Progenitor cell of endocrine pancreas (in vitro differentiated cells): Measurements from ENCODE around the gene RAPGEF4. TPM values are rescaled to one million over a fixed set of nuclear protein-coding genes. Genes with fewer than 3 reads are reported as not detected.

Source experiments
- DNase-seq: peaks from one replicate; pipeline ENCODE4 v3.0.0; 2021; ENCODE audit warnings: low spot score; ENCODE audit not compliant: unreplicated experiment
- H3K27ac Mint-ChIP-seq: 2 replicates; pipeline ENCODE4 v1.8.0; 2021; ENCODE audit warnings: mild to moderate bottlenecking, moderate library complexity, mixed read lengths
- H3K27me3 Mint-ChIP-seq: 2 replicates; pipeline ENCODE4 v1.8.0; 2021; ENCODE audit warnings: mixed read lengths
- H3K36me3 Mint-ChIP-seq: 2 replicates; pipeline ENCODE4 v1.8.0; 2022; ENCODE audit warnings: mixed read lengths; ENCODE audit not compliant: insufficient read depth
- H3K4me1 Mint-ChIP-seq: 2 replicates; pipeline ENCODE4 v1.8.0; 2021; ENCODE audit warnings: low read depth, mixed read lengths
- H3K4me3 Mint-ChIP-seq: 2 replicates; pipeline ENCODE4 v1.8.0; 2021; ENCODE audit warnings: low read depth, mild to moderate bottlenecking, moderate library complexity, mixed read lengths
- H3K9me3 Mint-ChIP-seq: 2 replicates; pipeline ENCODE4 v1.8.0; 2021; ENCODE audit warnings: low read depth, mixed read lengths
- total RNA-seq: library from RNA; stranded (reverse); gene quantifications from 2 replicates; pipeline ENCODE4 v1.2.1, GENCODE V29; 2021
- TF ChIP-seq, protein P1 (sequence below): fragments of 200-600 bp; sonication (generic); IDR thresholded peaks from one replicate; pipeline ENCODE4 v1.5.0; 2021; ENCODE audit warnings: antibody characterized with exemption, mild to moderate bottlenecking; ENCODE audit not compliant: unreplicated experiment

RAPGEF4 gene
- total RNA-seq, 1 donor from 2014 or later, result 8.6 TPM

- DNase-seq, result no peak
- H3K27ac Mint-ChIP-seq, result no peak overlapping the region
- H3K27me3 Mint-ChIP-seq, result no peaks in the 10 kb centered on the region
- no peaks in the 10 kb centered on the region for H3K9me3 Mint-ChIP-seq
- H3K36me3 Mint-ChIP-seq, result peaks cover 10% of the 10 kb centered on the region
- TF ChIP-seq, protein P1, sequence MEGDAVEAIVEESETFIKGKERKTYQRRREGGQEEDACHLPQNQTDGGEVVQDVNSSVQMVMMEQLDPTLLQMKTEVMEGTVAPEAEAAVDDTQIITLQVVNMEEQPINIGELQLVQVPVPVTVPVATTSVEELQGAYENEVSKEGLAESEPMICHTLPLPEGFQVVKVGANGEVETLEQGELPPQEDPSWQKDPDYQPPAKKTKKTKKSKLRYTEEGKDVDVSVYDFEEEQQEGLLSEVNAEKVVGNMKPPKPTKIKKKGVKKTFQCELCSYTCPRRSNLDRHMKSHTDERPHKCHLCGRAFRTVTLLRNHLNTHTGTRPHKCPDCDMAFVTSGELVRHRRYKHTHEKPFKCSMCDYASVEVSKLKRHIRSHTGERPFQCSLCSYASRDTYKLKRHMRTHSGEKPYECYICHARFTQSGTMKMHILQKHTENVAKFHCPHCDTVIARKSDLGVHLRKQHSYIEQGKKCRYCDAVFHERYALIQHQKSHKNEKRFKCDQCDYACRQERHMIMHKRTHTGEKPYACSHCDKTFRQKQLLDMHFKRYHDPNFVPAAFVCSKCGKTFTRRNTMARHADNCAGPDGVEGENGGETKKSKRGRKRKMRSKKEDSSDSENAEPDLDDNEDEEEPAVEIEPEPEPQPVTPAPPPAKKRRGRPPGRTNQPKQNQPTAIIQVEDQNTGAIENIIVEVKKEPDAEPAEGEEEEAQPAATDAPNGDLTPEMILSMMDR, result peak; percentile 23
- no peak overlapping the region for H3K4me3 Mint-ChIP-seq
- no peaks in the 10 kb centered on the region for H3K4me1 Mint-ChIP-seq
Observed at GRCh38 chr2:173021939-173022371, 286.3 kb downstream of the RAPGEF4 start.

GRCh38 chr2:173023718-173024117, 288.1 kb downstream of the RAPGEF4 start:
- Mint-ChIP-seq H3K36me3 (peaks cover 8% of the 10 kb centered on the region), H3K4me1 (peaks cover 3% of the 10 kb centered on the region), H3K27me3 (no peaks in the 10 kb centered on the region), H3K4me3 (no peak overlapping the region), H3K9me3 (no peaks in the 10 kb centered on the region), H3K27ac (no peak overlapping the region)
- no peak for DNase-seq
- TF ChIP-seq, protein P1, result no peak

GRCh38 chr2:173026479-173026878, 290.8 kb downstream of the RAPGEF4 start:
- Mint-ChIP-seq H3K4me1 (peaks cover 4% of the 10 kb centered on the region), H3K27me3 (no peaks in the 10 kb centered on the region), H3K9me3 (no peaks in the 10 kb centered on the region), H3K27ac (no peak overlapping the region), H3K4me3 (no peak overlapping the region), H3K36me3 (peaks cover 6% of the 10 kb centered on the region)
- DNase-seq, result no peak
- TF ChIP-seq, protein P1, result no peak

- no peaks in the 10 kb centered on the region for H3K27me3 Mint-ChIP-seq
- no peaks in the 10 kb centered on the region for H3K9me3 Mint-ChIP-seq
- DNase-seq, result peak; percentile 71
- TF ChIP-seq, protein P1, result peak; percentile 96
- no peak overlapping the region for H3K27ac Mint-ChIP-seq
- H3K4me1 Mint-ChIP-seq, result peaks cover 4% of the 10 kb centered on the region
- H3K4me3 Mint-ChIP-seq, result no peak overlapping the region
- peaks cover 6% of the 10 kb centered on the region for H3K36me3 Mint-ChIP-seq
Observed at GRCh38 chr2:173027181-173028128, 291.8 kb downstream of the RAPGEF4 start.

- Mint-ChIP-seq H3K36me3 (peaks cover 6% of the 10 kb centered on the region), H3K4me3 (no peak overlapping the region), H3K9me3 (no peaks in the 10 kb centered on the region), H3K4me1 (peaks cover 4% of the 10 kb centered on the region), H3K27ac (no peak overlapping the region), H3K27me3 (no peaks in the 10 kb centered on the region)
- no peak for DNase-seq
- TF ChIP-seq, protein P1, result no peak
Observed at GRCh38 chr2:173028141-173028540, 292.5 kb downstream of the RAPGEF4 start.
